ENCODE results near the gene MYBPHL.

The MYBPHL gene

GRCh38 chr1:109279615-109280278 lies 27.1 kb downstream of the MYBPHL start:
- no peak for DNase-seq

- DNase-seq = peak; percentile 28 to 59
Observed at GRCh38 chr1:109277434-109278204, 29.2 kb downstream of the MYBPHL start.

- DNase-seq = no peak
Observed at GRCh38 chr1:109275706-109276345, 31.0 kb downstream of the MYBPHL start.

- DNase-seq = no peak
Observed at GRCh38 chr1:109274533-109275476, 32.0 kb downstream of the MYBPHL start.

GRCh38 chr1:109273570-109274288 lies 33.1 kb downstream of the MYBPHL start:
- DNase-seq = no peak

GRCh38 chr1:109272831-109273547 lies 33.8 kb downstream of the MYBPHL start:
- DNase-seq = no peak

GRCh38 chr1:109272021-109272799 lies 34.6 kb downstream of the MYBPHL start:
- DNase-seq = no peak

- no peak for DNase-seq
Observed at GRCh38 chr1:109271458-109271857, 35.4 kb downstream of the MYBPHL start.

- no peak for DNase-seq
Observed at GRCh38 chr1:109270623-109271317, 36.0 kb downstream of the MYBPHL start.

GRCh38 chr1:109269981-109270622 lies 36.7 kb downstream of the MYBPHL start:
- DNase-seq = no peak

GRCh38 chr1:109269212-109269980 lies 37.4 kb downstream of the MYBPHL start:
- DNase-seq = no peak

- DNase-seq = no peak
Observed at GRCh38 chr1:109268431-109269211, 38.2 kb downstream of the MYBPHL start.

- DNase-seq = no peak
Observed at GRCh38 chr1:109267743-109268300, 39.0 kb downstream of the MYBPHL start.

GRCh38 chr1:109266965-109267364 lies 39.8 kb downstream of the MYBPHL start:
- DNase-seq = no peak

- DNase-seq = no peak
Observed at GRCh38 chr1:109265741-109266330, 41.0 kb downstream of the MYBPHL start.

- DNase-seq = no peak
Observed at GRCh38 chr1:109265016-109265415, 41.8 kb downstream of the MYBPHL start.

GRCh38 chr1:109264379-109264755 lies 42.4 kb downstream of the MYBPHL start:
- no peak for DNase-seq
